Left lobe of liver (tissue), 2 donors: ENCODE measurements around the gene PCYOX1L. TPM values are rescaled to one million over a fixed set of nuclear protein-coding genes. Genes with fewer than 3 reads are reported as not detected.
A peak's percentile ranks its signal among the peaks of the same experiment; 100 is the strongest.

Experiments used
- ATAC-seq: fragments of 200-7000 bp; cut with Tn5 transposase; one replicate; pipeline ENCODE4 v1.9.1; 2020; ENCODE audit warnings: mild to moderate bottlenecking, moderate library complexity
- DNase-seq: peaks from one replicate; pipeline ENCODE4 v3.0.0-alpha.2; 2020; ENCODE audit warnings: low spot score
- total RNA-seq: library from RNA; stranded (reverse); gene quantifications from one replicate; pipeline ENCODE4 v1.2.1, GENCODE V29; 2021
- donor health status: DM: no; HTN: no; CAD: no; lungs with moderate emphysema.
- donor health status: DM: no; HTN: yes; CAD: no.

Gene PCYOX1L, protein sequence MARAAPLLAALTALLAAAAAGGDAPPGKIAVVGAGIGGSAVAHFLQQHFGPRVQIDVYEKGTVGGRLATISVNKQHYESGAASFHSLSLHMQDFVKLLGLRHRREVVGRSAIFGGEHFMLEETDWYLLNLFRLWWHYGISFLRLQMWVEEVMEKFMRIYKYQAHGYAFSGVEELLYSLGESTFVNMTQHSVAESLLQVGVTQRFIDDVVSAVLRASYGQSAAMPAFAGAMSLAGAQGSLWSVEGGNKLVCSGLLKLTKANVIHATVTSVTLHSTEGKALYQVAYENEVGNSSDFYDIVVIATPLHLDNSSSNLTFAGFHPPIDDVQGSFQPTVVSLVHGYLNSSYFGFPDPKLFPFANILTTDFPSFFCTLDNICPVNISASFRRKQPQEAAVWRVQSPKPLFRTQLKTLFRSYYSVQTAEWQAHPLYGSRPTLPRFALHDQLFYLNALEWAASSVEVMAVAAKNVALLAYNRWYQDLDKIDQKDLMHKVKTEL
- total RNA-seq = 0.93 TPM

GRCh38 chr5:149357370-149358293 lies at the start of gene PCYOX1L:
PCYOX1L (plus strand) TSS chr5:149358046; CDS start chr5:149358069, 23 bp downstream.
- DNase-seq = peak; percentile 95

DNA sequence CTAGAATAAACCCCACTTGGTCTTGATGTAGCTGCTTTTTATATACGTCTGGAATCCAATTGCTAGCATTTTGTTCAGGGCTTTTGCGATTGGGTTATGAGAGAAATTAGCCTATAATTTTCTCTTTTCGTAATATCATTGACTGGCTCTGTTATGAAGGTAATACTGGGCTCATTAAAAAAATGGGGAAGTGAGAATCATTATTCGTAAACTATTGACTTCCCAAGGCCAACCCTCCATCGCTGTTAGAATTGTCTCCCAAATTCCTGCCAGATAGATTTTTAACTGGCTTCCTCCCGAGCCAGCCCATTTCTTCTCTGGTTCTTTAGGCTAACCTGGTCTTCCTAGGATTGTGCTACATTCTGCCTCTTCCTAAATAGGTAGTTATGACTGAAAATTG lies 48.5 kb upstream of the PCYOX1L start:
- no peak for ATAC-seq
- no peak for DNase-seq

More at GRCh38 chr5:149357370-149358293, at the start of gene PCYOX1L:
- ATAC-seq = peak; percentile 98

DNA sequence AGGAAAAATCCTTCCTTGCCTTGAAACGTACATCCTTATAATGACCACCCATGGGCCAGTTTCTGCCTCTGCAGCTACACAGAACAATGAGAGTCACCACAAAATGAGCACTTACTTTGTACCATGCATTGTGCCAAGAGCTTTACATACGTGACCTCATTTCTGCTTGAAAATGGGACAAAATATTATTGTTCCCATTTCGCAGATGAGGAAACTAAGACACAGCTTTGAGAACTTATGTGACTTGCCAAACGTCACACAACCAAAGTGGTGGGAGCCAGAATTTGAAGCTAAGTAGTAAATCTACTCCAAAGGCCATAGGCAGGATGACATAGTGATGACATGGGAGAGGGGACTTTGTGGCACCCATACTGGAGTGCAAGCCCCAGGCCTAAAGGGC lies 47.4 kb upstream of the PCYOX1L start:
- ATAC-seq = no peak
- no peak for DNase-seq

DNA sequence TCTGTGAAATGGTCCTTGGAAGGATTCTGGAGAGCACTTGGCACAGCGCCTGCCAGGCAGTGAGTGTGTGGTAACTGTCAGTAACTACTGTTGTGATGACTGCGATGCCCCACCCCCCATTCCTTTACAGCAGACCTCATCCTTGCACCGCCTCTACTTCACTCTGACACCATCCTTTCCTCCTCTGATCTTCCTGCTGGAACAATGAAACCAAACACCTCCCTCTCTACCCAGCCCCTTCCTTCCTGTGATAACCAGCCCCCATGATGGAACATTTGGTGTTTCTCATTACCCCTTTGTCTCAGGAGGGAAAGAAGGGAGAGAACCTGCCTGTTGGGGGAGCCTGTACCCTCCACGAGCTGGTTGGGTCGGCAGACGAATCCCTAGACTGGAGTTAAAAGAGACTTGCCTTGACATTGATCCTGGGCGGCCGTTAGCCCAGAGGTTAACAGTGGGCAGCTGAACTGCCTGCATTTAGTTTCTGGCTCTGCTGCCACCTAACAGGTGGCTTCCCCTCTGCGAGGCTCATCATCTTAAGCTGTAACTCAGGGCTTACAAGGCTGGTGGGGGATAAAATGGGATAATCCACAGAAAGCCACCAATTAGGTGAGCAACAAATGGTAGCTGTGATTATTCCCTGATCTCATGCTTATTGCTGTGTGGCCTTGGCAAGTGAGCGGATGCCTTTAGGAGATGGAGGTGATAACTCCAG lies 46.7 kb upstream of the PCYOX1L start:
- ATAC-seq = no peak
- no peak for DNase-seq

- DNase-seq (no peak), ATAC-seq (no peak)
Observed at GRCh38 chr5:149313151-149313841, 44.5 kb upstream of the PCYOX1L start.

DNA sequence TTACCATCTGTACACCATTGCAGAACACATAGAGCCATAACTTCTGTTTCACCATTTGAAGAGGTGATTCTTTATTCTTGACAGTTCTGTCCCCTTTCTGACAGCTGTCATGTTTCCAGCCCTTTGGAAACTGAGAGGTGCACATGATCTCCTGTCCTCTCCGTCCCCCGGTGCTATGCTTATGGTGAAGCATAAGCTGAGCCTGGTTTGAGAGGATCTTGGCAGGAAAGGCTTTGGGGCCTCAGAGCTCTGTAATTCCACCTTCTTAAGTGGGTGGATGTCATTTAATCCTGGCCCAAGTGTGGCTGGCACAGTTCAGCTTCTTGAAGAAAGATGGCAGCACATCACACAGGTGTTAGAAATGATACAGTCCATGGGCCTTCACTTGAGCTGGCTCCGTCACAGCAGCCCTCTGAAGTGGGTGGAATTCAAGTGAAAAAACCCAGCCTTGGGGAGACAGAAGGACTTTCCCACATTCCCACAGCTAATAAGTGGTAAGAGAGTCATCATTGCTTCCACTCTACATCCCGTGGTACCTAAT lies 43.2 kb upstream of the PCYOX1L start:
- ATAC-seq (no peak), DNase-seq (no peak)

- DNase-seq (no peak), ATAC-seq (no peak)
Observed at GRCh38 chr5:149315753-149316152, 42.1 kb upstream of the PCYOX1L start.

DNA sequence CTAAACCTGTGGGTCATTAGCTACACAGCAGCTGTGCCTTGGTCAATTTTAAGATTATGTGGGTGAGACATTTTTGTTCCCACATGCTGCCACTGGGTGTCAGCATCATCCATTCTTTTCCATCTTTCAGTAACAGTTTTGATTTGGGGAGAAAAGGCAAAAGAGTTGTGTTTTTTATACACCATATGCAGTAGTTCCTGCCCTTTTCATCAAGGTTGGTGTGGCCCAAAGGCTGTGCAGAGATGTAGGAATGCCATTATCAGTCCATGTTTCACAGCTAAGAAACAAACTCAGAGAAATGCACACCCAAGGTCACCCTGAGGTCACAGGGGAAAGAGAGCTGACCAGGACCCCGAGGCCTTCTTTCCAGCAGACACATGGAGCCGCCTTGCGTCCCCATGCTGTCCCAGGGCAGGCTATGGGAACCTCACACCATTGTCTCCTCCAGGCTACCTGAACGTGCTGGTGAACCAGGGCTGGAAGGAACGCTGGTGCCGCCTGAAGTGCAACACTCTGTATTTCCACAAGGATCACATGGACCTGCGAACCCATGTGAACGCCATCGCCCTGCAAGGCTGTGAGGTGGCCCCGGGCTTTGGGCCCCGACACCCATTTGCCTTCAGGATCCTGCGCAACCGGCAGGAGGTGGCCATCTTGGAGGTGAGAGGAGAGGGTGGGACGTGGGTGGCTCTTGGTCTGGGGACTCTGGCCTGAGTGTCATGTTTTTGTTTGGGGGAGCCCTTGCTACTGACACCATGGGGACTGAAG lies 40.4 kb upstream of the PCYOX1L start:
- ATAC-seq = peak; percentile 68
- no peak for DNase-seq

GRCh38 chr5:149319174-149319573 lies 38.7 kb upstream of the PCYOX1L start:
- ATAC-seq = no peak

DNA sequence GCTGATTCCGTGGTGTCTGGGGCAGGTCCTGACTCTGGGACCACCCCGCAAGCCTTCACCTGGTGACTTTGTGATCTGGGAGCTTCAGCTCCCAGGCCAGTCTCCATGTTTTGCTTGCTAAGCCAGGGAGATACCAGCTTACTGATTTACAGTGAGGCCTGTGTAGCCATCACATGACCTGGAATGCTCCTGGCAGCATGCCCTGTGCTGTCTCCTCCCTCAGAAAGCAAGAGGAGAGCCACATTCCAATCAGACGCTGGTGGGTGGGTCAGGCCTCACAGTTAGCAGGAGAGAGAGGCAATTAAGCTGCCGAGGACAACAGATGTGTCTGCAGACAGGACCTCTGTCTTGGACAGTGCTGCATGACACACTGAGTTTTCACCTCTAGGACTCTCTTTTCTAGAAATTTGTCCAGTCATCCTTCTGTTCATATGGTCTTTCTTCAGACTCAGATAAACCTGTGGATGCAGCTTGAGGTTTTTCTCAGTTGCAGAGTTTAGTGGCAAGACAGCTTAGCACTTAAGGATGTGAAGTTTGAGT lies 37.0 kb upstream of the PCYOX1L start:
- ATAC-seq (peak; percentile 93), DNase-seq (peak; percentile 87)

More at GRCh38 chr5:149319174-149319573, 38.7 kb upstream of the PCYOX1L start:
- no peak for DNase-seq

DNA sequence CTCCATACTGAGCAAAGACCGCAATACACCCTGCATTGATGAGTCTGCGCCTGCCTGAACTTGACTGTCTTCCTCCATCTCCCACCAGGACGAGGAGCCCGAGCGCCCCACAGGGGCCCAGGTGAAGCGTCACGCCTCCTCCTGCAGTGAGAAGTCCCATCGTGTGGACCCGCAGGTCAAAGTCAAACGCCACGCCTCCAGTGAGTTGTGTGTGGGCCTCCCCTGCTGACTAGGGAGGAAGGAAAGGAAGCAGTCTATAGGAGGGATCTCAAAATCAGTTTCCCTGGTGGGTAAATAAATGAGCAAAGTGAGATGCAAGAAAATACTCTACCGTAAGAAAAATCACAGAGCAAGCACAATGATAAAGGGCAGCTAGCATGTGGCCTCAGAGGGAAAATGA lies 35.3 kb upstream of the PCYOX1L start:
- no peak for DNase-seq
- no peak for ATAC-seq

GRCh38 chr5:149323210-149323609 lies 34.6 kb upstream of the PCYOX1L start:
- no peak for DNase-seq
- no peak for ATAC-seq

GRCh38 chr5:149323621-149324205 lies 34.1 kb upstream of the PCYOX1L start:
- DNase-seq (no peak), ATAC-seq (peak; percentile 40)

DNA sequence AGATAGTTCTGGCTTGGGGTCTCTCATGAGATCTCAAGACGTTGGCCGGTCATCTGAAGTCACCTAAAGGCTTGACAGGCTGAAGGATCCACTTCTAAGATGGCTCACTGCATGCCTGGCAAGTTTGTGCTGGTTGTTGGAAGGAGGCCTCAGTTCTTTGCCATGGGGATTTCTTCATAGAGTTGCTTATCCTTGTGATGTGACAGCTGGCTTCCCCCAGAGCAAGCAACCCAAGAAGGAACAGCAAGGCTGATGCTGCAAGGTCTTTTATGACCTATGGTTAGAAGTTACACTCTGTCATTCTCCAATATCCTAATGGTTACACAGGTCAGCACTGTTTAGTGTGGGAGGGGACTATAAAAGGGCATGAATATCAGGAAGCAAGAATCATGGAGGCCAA lies 33.2 kb upstream of the PCYOX1L start:
- no peak for DNase-seq

GRCh38 chr5:149325166-149325735 lies 32.6 kb upstream of the PCYOX1L start:
- no peak for DNase-seq

More for the DNA sequence above, 33.2 kb upstream of the PCYOX1L start:
- no peak for ATAC-seq

GRCh38 chr5:149325894-149326293 lies 32.0 kb upstream of the PCYOX1L start:
- DNase-seq (no peak), ATAC-seq (no peak)

More at GRCh38 chr5:149325166-149325735, 32.6 kb upstream of the PCYOX1L start:
- no peak for ATAC-seq

DNA sequence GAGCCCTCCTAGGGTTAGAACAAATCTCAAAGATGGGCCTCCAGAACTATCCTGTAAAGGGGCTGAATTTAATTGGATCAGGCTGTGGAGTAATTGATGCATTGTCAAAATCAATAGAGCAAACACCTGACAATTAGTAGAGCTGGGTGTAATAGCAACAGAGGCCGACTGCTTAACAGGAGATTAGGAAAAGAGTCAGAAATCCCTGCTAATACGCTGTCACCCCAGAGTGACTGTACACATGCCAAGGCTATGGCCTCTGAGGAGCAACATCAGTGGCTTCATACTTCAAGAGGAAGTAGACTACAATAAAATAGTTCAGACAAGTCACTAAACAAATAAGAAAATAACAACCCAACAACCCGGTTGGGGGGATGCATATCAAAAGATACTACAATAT lies 31.2 kb upstream of the PCYOX1L start:
- ATAC-seq (no peak), DNase-seq (no peak)

DNA sequence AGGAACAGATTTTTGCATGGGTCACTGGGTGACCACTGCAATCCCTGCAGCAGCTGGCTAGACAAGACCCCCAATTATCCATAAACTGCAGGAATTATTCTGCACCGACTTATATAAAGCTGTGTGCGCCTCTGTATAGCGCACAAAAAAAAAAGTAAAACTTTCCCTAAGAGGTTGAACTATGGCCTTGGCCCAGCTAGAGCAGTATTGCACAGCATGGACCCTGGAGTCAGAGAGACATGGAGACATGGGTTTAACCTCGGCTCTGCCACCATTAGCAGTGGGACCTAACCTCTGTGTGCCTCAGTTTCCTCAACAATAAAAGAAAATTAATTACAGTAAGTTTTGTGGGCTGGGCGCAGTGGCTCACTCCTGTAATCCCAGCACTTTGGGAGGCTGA lies 29.7 kb upstream of the PCYOX1L start:
- ATAC-seq = no peak
- no peak for DNase-seq
